SIG-M5 treated with dmso at 0.1 percent for 504 hours (cell line): ENCODE results near the gene DEGS1.
"Not testable (repeated sequence)": the region's sequence is repeated elsewhere in the genome, so short reads cannot be mapped to it uniquely, and the experiment has no call there.

ENCODE experiments used
- DNase-seq: peaks from one replicate; lab custom pipeline; 2025; ENCODE audit not compliant: unreplicated experiment; lab: John Stamatoyannopoulos, UW

The DEGS1 gene

DNA sequence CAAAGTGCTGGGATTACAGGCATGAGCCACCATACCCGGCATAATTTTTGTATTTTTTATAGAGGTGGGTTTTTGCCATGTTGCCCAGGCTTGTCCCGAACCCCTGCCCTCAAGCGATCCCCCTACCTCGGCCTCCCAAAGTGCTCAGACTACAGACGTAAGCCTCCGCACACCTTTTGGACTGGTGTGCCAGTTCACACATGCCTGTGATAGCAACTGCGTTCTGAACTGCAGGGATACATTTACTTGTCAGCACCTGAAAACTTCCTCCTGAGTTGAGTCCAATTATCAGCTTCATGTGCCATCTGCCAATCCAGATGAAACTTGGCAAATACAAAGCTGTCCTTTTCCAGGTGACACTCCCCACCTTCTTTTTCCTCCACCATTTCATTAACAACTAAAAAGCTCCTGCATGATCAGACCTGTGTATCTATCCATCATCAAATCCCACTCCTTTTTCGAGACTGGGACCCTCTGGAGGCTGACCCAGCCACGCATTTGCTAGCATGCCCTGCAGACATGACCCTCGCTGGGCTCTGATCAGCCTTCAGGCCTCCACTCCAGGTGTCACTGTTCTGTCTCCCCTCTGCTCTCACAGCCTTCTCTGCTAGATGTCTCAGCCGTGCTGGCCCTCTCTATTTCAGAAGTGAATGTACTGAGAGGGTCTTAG, 2.1 kb upstream of the DEGS1 start:
- no peak for DNase-seq

DNA sequence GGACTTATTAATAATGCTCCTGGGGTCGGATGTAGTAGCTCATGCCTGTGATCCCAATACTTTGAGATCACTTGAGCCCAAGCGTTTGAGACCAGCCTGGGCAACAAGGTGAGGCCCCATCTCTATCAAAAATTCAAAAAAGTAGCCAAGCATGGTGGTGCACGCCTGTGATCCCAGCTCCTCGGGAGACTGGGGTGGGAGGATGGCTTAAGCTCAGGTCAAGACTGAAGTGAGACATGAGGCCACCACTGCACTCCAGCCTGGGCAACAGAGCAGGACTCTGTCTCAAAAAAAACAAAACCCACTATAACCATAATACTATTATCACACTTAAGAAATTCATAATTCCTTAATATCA, 1.6 kb upstream of the DEGS1 start:
- no peak for DNase-seq

DNA sequence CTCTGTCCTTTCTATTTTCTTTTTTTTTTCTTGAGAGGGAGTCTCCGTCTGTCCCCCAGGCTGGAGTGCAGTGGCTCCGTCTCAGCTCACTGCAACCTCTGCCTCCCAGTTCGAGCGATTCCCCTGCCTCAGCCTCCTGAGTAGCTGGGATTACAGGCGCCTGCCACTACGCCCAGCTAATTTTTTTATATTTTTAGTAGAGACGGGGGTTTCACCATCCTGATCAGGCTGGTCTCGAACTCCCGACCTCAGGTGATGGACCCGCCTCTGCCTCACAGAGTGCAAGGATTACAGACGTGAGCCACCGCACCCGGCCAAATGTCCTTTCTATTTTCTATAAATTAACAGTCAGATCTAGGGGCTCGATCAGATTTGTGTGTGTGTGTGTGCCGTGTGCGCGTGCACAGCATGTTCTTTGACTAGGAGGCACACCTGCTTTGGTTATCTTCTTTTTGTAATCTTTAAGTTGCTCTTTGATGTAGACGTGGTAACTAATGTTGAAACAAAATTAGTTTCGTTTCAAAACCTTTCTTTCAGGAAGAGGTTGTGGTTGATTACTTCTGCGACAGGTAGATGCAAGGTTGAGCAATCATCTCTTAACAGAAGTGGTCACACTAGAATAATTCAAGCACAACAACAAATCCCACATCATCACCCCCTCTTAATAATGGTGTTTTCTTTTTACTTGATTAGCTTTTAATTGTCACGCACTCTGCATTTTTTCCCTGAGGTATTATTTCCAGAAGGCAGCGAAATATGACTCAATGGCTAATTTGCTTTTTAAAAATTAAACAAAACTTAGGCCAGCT, 779 bp upstream of the DEGS1 start:
- DNase-seq, result peak; percentile 63

DNA sequence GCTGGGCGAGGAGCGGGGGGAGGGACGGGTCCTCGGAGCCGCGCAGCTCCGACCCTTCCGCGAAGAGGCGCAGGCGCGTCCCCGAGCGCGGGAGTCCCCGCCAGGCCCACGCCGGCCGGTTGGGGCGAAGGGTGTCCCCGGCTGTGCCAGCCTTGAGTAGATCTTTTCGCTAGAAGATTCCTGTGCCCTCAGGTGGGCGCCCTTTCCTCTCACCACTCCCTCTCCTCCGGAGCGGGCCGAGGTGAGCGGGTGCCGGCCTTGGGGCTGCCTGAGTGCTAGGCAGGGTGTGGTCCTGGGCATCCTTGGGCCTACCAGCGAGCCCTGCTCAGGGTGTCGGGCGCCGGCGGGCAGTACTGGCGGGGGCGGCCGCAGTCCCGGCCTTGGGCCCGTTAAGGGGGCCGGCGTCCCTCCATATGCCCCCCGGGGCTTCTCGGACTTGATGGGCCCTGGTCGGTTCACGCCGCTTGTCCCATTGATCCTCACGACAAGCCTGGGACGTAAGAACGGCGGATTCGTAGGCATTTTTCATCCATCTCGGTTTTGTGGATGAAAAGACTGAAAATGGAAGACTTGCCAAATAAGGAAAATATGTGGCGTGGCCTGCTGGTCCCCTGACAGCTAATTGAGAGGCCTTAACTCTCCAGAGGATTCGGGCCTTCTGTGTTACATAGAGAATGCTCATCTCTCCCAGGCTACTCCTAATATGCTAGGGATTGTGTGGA, 712 bp downstream of the DEGS1 start:
- peak; percentile 51 for DNase-seq

DNA sequence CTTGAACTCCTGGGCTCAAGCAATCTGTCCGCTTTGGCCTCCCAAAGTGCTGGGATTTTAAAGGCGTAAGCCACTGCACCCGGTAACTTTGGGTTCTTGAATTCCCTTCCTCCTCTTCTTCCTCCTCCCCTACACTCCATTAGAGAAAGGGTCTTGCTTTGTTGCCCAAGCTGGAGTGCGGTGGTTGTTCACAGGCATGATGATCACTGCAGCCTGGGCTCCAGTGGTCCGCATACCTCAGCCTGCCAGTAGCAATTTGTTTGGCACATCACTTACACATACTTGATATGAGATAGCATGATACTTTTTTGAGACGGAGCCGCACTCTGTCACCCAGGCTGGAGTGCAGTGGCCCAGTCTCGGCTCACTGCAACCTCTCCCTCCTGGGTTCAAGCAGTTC, 2.2 kb downstream of the DEGS1 start:
- no peak for DNase-seq

DNA sequence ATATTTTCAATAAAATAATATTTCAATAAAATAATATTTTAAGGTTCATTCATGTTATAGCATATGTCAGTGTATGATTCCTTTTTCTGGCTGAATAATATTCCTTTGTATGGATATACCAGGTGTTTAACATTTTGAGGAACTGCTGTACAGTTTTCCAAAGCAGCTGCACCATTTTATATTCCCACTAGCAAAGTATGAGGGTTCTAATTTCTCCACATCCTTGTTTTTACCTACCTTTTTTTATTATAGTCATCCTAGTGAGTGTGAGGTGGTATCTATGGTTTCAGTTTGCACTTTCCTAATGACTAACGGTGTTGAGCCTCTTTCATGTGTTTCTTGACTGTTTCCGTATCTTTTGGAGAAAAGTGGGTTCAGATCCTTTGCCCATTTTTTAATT, 5.2 kb downstream of the DEGS1 start:
- DNase-seq, result no peak

DNA sequence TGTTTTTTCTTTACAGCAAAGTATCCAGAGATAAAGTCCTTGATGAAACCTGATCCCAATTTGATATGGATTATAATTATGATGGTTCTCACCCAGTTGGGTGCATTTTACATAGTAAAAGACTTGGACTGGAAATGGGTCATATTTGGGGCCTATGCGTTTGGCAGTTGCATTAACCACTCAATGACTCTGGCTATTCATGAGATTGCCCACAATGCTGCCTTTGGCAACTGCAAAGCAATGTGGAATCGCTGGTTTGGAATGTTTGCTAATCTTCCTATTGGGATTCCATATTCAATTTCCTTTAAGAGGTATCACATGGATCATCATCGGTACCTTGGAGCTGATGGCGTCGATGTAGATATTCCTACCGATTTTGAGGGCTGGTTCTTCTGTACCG, 6.5 kb downstream of the DEGS1 start:
- no peak for DNase-seq

DNA sequence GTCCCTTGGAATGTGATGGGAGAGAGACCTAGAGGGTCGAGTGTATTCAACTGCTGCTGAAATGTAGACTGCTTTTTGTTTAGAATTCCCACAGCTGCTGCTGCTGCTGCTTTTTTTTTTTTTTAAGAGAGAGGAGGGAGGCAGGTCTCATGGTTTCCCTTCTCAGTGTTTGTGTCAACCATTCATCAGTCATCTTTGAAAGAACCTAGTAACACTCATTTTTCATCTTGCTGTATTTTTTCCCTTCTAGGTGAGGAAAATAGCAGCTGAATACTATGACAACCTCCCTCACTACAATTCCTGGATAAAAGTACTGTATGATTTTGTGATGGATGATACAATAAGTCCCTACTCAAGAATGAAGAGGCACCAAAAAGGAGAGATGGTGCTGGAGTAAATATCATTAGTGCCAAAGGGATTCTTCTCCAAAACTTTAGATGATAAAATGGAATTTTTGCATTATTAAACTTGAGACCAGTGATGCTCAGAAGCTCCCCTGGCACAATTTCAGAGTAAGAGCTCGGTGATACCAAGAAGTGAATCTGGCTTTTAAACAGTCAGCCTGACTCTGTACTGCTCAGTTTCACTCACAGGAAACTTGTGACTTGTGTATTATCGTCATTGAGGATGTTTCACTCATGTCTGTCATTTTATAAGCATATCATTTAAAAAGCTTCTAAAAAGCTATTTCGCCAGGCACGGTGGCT, 9.2 kb downstream of the DEGS1 start:
- no peak for DNase-seq

DNA sequence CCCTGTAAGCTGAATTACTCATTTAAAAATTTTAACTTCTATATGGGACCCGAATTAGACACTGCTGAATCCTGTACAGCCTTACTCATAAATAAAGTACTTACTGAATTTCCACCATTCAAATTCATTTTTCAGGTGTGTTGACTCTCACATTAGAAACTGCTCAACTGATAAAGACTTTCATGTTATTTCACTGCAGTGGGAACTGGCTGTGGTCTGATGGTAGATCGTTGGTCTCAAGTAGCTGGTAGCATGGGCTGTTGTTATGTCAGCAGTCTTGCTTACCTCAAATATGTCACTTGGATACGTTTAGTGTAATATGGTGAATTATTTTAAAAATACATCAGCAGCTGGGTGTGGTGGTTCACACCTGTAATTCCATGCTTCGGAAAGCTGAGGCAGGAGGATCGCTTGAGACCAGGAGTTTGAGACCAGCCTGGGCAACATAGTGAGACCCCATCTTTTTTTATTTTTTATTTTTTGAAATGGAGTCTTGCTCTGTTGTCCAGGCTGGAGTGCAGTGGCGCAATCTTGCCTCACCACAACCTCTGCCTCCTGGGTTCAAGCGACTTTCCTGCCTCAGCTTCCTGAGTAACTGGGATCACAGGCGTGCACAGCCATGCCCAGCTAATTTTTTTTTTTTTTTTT, 10.4 kb downstream of the DEGS1 start:
- no peak for DNase-seq

DNA sequence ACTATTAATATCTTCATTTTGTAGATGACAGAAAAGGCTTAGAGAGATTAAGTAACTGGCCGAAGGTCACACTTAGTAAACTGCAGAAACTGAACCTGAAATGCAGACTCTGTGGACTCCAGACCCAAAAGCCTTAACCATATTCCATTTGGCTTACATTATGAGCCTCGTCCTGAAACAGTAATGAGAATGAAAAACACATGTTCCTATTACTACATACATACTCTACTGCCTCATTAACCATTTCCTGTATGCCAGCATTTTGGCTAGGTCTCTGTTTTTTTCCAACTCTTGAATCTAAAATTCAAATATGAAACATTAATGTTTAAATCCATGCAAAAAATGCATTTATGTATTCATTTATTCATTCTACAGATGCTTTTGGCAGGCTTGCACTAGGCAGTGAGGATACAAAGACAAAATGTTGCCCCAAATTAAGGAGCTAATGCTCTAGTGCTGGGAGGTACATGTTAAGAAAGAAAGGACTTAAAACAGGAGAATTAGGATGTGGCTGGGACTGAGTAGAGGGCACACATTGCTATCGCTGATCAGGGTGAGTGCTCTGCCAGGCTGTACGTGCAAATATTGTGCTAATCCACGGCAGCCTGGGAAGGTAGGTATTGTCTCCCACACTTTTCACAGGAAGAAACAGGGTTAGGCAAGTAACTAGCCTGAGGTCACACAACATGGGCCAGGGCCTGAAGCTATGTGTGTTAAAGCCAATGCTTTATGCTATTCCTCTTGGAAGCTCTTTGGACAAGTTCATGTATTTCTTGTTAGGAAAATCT, 14.0 kb downstream of the DEGS1 start:
- DNase-seq, result no peak

DNA sequence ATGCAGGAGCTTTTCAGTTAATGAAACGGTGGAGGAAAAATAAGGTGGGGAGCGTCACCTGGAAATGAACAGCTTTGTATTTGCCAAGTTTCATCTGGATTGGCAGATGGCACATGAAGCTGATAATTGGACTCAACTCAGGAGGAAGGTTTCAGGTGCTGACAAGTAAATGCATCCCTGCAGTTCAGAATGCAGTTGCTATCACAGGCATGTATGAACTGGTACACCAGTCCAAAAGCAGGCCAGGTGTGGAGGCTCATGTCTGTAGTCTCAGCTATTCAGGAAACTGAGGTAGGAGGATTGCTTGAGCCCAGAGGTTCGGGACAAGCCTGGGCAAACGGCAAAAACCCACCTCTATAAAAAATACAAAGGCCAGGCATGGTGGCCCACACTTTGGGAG, 15.5 kb downstream of the DEGS1 start:
- no peak for DNase-seq

DNA sequence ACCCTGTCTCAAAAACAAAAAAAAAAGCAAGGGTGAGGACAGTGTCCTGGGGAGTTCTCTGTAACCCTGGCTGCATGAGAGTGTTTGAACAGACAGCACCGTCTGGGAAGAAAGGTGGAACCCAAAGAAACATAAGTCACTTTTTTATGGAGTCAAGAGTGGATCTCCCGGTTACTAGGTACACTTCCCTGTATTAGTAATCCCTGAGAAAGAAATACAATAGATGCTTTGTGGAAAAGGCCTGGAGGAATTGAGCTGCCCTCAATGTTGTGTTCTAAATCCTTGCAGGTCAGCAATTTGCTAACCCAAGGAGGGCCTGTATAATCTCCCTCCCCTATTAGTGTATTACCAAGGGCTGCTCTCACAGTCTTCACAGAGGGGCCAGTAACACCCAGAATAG, 16.6 kb downstream of the DEGS1 start:
- no peak for DNase-seq

DNA sequence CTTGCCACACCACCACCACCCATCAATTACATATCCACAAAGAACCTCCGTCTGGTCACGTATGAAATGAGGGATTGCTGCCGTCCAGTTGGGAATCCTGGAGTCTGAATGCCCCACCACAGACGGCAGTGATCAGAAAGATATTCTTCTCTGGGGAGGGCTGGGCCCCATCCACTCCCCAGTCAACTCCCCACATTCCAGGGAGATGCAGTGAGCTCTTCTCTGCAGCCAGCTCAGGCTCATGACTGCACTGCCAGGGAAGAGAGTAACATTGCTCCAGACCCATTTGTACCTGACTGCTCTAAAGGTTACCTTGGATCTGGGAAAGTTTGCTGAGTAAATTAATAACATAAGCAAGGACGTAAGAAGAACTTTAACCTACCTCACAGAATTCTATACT, 18.3 kb downstream of the DEGS1 start:
- DNase-seq, result no peak

DNA sequence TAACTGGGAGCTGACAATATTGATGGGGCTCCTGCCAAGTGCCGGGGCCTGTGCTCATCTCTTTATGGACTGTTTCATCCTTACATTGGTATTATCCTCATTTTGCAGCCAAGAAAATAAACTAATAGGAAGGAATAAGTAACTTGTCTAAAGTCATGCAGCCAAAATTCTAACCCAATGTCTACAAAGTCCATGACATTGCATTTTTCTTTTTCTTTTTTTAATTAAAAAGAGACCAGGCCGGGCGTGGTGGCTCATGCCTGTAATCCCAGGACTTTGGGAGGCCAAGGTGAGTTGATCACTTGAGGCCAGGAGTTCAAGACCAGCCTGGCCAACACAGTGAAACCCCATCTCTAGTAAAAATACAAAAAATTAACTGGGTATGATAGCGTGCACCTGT, 18.8 kb downstream of the DEGS1 start:
- DNase-seq, result no peak

DNA sequence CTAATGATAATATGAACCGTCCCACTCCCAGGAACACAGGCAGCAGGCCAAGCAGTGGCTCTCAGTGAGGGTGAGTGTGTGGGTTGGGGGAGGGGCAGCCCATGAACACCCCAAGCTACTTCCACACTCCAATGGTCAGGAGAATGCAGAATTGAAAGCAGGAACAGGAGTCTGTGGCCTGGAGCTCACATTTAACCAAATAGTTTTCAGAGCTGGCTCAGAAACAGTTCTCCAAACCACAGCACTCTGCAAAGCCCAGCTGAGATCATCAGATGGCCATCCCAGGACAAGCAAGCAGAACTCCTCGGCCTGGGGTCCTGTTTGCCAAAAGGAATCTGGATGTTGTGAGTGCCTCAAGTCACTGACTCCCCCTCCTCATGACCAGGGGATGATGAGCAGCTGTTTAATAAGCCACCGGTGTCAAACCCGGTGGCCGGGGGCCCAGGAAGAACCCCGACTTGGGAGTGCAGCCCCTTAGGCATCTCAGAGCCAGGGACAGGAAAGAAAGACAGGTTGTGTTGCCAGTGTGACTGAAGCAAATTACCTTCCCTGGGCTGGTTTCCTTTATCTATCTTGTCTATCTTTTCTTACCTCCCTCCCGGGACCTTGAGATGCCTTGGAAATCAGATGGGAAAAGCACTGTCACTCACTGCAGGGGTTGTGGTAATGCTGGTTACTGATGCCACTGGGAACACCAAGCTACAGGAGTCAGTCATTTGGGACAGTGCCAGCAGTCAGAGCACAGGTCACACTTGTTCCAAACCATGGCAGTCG, 20.4 kb downstream of the DEGS1 start:
- DNase-seq, result peak; percentile 85

DNA sequence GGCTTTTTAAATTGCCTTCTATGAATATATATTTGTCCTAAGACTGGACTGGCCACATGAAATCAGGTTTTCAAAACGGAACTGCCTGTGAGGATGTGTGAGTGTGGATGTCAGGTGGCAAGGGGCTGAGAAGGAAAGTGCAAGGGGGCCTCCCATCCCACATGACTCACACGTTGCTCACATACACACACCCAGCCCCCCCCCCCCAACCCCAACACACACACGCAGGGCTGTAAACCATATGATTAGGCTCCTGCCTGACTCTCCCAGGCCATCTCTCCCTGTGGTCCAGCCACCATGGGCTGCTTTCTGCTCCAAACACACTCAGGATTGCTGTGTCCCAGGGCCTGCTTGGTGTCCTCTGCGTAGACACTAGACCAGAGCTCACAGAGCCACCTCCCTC, 22.4 kb downstream of the DEGS1 start:
- peak; percentile 80 for DNase-seq

DNA sequence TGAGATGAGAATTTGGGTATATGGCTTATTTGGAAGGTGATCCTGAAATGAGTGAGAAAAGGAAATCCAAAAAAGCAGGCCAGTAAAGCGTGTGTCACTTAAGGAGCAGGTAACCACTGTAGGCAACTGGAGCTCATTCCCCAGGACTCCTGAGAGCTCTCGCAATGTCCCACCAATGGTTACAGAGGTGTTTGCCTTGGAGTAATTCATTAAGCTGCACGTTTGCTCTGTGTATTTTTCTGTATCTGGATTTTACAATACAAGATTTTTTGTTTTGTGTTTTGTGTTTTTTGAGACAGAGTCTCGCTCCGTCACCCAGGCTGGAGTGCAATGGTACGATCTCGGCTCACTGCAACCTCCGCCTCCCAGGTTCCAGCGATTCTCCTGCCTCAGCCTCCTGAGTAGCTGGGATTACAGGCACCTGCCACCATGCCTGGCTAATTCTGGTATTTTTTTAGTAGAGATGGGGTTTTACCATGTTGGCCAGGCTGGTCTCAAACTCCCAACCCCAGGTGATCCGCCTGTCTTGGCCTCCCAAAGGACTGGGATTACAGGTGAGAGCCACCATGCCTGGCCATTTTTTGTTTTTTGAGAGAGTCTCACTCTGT, 23.0 kb downstream of the DEGS1 start:
- DNase-seq, result not testable (repeated sequence)

DNA sequence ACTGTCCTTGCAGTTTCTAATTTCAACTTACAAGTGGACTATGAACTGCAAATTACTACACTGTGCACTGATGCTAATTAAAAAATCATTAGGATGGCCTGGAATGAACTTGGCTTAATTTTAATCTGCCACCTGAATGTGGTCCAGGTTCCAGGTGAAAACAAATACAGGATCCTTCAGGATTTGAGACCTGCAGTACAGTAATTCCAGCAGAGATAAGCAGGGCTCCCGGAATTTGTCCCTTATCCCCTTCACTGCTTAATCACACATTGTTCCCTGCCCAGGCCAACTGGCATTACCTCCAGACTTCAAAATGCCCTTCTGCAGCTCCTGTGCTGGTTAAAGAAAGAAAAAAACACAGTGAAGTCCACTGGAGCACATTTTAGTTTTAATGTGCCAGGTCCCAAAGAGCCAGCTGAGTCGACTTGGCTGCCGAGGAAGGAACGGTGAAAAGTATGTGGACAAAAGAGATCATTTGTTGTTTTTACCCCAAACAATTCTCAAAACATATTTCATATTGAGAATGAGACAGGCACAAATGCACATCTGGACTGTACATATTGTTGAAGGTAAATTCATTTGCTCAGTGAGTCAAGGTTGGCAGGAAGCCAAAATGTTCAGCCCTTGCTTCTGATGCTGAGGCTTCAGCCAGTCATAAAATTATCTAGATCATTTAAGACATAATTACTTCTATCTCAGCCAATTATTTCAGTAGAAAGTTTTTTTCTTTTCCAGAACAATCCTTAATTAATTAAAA, 28.3 kb downstream of the DEGS1 start:
- no peak for DNase-seq
